C1 segment of cervical spinal cord (tissue), 14 donors: ENCODE results near the gene RGMA.

Experiments
- DNase-seq, 14 donors: peaks; one replicate each; lab custom pipeline; 2025; lab: John Stamatoyannopoulos, UW

RGMA gene

GRCh38 chr15:93093765-93094164, 4.8 kb upstream of the RGMA start:
- DNase-seq: no peak

GRCh38 chr15:93091465-93091864, 2.5 kb upstream of the RGMA start:
- DNase-seq: no peak

GRCh38 chr15:93089727-93090305, 805 bp upstream of the RGMA start:
- DNase-seq: no peak

- DNase-seq: no peak
Observed at GRCh38 chr15:93088200-93088980, 621 bp downstream of the RGMA start.

- peak in 10 of 14 donors; percentile 7 to 65 (median 44) for DNase-seq
Observed at GRCh38 chr15:93087825-93088199, 1.2 kb downstream of the RGMA start.

GRCh38 chr15:93086791-93087190, 2.2 kb downstream of the RGMA start:
- no peak for DNase-seq

- no peak for DNase-seq
Observed at GRCh38 chr15:93085692-93086091, 3.3 kb downstream of the RGMA start.

- no peak for DNase-seq
Observed at GRCh38 chr15:93082861-93083260, 6.2 kb downstream of the RGMA start.

GRCh38 chr15:93081399-93081798, 7.6 kb downstream of the RGMA start:
- DNase-seq: no peak

GRCh38 chr15:93080451-93080850, 8.6 kb downstream of the RGMA start:
- DNase-seq: no peak

GRCh38 chr15:93076875-93077274, 12.1 kb downstream of the RGMA start:
- peak in 3 of 14 donors; percentile 20 to 61 (median 28) for DNase-seq

- DNase-seq: no peak
Observed at GRCh38 chr15:93076217-93076616, 12.8 kb downstream of the RGMA start.

GRCh38 chr15:93074599-93074998, 14.4 kb downstream of the RGMA start:
- DNase-seq: peak in 1 of 14 donors; percentile 33

GRCh38 chr15:93073465-93073952, 15.5 kb downstream of the RGMA start:
- DNase-seq: peak in 3 of 14 donors; percentile 31 to 59 (median 58)

GRCh38 chr15:93072411-93073394, 16.3 kb downstream of the RGMA start:
- peak in 6 of 14 donors; percentile 31 to 72 (median 41) for DNase-seq

- no peak for DNase-seq
Observed at GRCh38 chr15:93072011-93072410, 17.0 kb downstream of the RGMA start.

- DNase-seq: peak in 1 of 14 donors; percentile 18
Observed at GRCh38 chr15:93071469-93071936, 17.5 kb downstream of the RGMA start.

- DNase-seq: no peak
Observed at GRCh38 chr15:93070551-93071296, 18.3 kb downstream of the RGMA start.

- DNase-seq: no peak
Observed at GRCh38 chr15:93070132-93070531, 18.9 kb downstream of the RGMA start.

GRCh38 chr15:93068581-93069199, 20.3 kb downstream of the RGMA start:
- DNase-seq: no peak
